ENCODE results near the gene PWP2. TPM values are rescaled to one million over a fixed set of nuclear protein-coding genes. Genes with fewer than 3 reads are reported as not detected.

Gene PWP2
- total and polyA plus RNA-seq, 10 of the 15 experiments (the other 5 are each of a cell fraction or from before 2014, with no cell fraction given) = 0.03 to 9.4 (median 2.0) TPM

DNA sequence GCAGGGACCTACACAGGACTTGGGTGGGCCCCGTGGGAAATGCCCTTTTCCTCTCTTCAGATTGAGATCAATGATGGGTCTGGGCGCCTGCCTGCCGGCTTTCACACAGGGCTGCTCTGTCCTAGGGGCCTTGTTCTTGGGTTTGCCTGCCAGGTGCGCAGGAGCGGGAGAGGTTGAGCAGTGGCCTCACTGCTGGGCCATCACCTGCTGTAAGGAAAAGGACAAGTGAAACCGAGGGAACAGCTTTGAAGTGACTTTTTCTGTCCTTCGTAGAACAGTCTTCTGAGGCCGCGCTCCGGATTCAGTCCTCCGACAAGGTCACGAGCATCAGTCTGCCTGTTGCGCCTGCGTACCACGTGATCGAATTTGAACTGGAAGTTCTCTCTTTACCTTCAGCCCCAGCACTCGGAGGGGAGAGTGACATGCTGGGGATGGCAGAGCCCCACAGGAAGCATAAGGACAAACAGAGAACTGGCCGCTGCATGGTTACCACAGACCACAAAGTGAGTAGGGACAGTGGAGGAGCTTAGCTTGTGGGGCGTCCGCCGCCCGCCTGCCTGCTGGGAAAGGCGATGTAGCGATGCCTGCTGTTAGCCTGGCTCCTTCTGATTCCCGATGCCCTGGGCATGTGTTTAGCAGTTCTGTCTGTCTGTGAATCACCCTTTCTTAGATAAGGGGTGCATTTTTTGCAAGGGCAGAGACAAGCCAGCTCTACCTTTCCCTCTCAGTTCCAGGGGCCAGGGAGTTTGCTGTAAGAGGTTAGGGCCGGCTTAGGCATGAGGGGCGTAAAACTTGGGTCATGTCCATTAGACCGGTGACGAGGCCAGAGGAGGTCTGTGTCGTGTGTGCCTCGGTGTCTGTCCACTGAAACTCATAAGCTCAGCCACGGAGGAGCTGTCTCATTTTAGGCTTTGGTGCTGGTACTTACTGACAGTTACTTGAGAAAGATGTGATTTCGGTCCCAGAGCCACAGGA is 19.5 kb upstream of the PWP2 start:
- H3K36me3 ChIP-seq (ENCODE audit: control insufficient read depth in 2 of 2, insufficient read depth in 2 of 2, low read length in 1 of 2) = peaks cover 29 to 46% of the 10 kb centered on the region in 2 experiments
- DNase-seq (ENCODE audit: low read depth, low spot score) = no peak
- peaks cover 5% of the 10 kb centered on the region; the same call in 1 of the 2 replicates for H4K20me1 ChIP-seq (ENCODE audit: control insufficient read depth, insufficient read depth)
- H3K79me2 ChIP-seq (ENCODE audit: control insufficient read depth, insufficient read depth, low read length) = no peaks in the 10 kb centered on the region
- ChIA-PET POLR2A (no interaction called here), RAD21 (ENCODE audit: unreplicated experiment) (no interaction called here), SMC1A (ENCODE audit: uncharacterized antibody, unreplicated experiment) (interaction anchor here (0.6 kb wide), 1 partner anchor 9 kb away, joined by 3 read pairs; no protein-coding TSS in a partner anchor), CTCF (no interaction called here)
- H2AFZ ChIP-seq (ENCODE audit: control insufficient read depth, low read depth, low read length) = no peak overlapping the region
- no peak for FAIRE-seq
- H3K27me3 ChIP-seq (replicated peaks in 1 of 2; ENCODE audit: control insufficient read depth in 2 of 2, insufficient read depth in 2 of 2, low read length in 1 of 2) = no peaks in the 10 kb centered on the region
- in situ Hi-C loops (cut with MboI) (no loop called here), intact Hi-C loops (cut with micrococcal nuclease; ENCODE audit: unreplicated experiment) (no loop called here)
- BruUV-seq (replicated peaks) = no TSS peak
- no peak for ATAC-seq
- no peaks in the 10 kb centered on the region for H3K4me1 ChIP-seq (ENCODE audit: control insufficient read depth, insufficient read depth, low read length)
- no peak overlapping the region for H3K9ac ChIP-seq (ENCODE audit: control insufficient read depth, insufficient read depth, low read length)
- H3K27ac ChIP-seq (ENCODE audit: control insufficient read depth, insufficient read depth) = no peak overlapping the region
- H3K4me3 ChIP-seq = no peak overlapping the region
- no peaks in the 10 kb centered on the region for H3K9me3 ChIP-seq (replicated peaks; ENCODE audit: control insufficient read depth, insufficient read depth, low read length)
- WGBS (ENCODE audit: insufficient coverage, insufficient replicate concordance, low lambda C conversion rate, missing lambda C conversion rate) = 91% methylated on average over 33 of the region's 33 CpGs
- no peak overlapping the region for H3K4me2 ChIP-seq (ENCODE audit: control insufficient read depth, insufficient read depth)
- no peak for TF ChIP-seq STAT1 (conservative IDR thresholded peaks at IDR 0.05)
- TF ChIP-seq NFXL1 (IDR thresholded peaks at IDR 0.05; ENCODE audit: borderline replicate concordance) = no peak
- no peak for TF ChIP-seq POLR2AphosphoS5 (IDR thresholded peaks at IDR 0.05; ENCODE audit: low read length)
- no peak for TF ChIP-seq BRCA1 (IDR thresholded peaks at IDR 0.05; ENCODE audit: low read depth, low read length)
- no peak for TF ChIP-seq USF2 (IDR thresholded peaks at IDR 0.05; ENCODE audit: borderline replicate concordance, low read depth, low read length)
- TF ChIP-seq BHLHE40 (IDR thresholded peaks at IDR 0.05; ENCODE audit: borderline replicate concordance in 1 of 2, low read depth in 2 of 2, low read length in 1 of 2) = no peak
- TF ChIP-seq TBL1XR1 (IDR thresholded peaks at IDR 0.05; ENCODE audit: low read depth, low read length) = no peak
- TF ChIP-seq KAT2A (conservative IDR thresholded peaks at IDR 0.05; ENCODE audit: control insufficient read depth, low read depth, low read length) = no peak
- TF ChIP-seq, protein P1, sequence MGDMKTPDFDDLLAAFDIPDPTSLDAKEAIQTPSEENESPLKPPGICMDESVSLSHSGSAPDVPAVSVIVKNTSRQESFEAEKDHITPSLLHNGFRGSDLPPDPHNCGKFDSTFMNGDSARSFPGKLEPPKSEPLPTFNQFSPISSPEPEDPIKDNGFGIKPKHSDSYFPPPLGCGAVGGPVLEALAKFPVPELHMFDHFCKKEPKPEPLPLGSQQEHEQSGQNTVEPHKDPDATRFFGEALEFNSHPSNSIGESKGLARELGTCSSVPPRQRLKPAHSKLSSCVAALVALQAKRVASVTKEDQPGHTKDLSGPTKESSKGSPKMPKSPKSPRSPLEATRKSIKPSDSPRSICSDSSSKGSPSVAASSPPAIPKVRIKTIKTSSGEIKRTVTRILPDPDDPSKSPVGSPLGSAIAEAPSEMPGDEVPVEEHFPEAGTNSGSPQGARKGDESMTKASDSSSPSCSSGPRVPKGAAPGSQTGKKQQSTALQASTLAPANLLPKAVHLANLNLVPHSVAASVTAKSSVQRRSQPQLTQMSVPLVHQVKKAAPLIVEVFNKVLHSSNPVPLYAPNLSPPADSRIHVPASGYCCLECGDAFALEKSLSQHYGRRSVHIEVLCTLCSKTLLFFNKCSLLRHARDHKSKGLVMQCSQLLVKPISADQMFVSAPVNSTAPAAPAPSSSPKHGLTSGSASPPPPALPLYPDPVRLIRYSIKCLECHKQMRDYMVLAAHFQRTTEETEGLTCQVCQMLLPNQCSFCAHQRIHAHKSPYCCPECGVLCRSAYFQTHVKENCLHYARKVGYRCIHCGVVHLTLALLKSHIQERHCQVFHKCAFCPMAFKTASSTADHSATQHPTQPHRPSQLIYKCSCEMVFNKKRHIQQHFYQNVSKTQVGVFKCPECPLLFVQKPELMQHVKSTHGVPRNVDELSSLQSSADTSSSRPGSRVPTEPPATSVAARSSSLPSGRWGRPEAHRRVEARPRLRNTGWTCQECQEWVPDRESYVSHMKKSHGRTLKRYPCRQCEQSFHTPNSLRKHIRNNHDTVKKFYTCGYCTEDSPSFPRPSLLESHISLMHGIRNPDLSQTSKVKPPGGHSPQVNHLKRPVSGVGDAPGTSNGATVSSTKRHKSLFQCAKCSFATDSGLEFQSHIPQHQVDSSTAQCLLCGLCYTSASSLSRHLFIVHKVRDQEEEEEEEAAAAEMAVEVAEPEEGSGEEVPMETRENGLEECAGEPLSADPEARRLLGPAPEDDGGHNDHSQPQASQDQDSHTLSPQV (IDR thresholded peaks at IDR 0.05) = no peak
- TF ChIP-seq CEBPB (IDR thresholded peaks at IDR 0.05; ENCODE audit: borderline replicate concordance in 1 of 2, low read depth in 2 of 2, low read length in 2 of 2) = no peak
- TF ChIP-seq POLR2AphosphoS2 (IDR thresholded peaks at IDR 0.05; ENCODE audit: low read depth, low read length) = no peak
- no peak for TF ChIP-seq SUPT20H (IDR thresholded peaks at IDR 0.05; ENCODE audit: borderline replicate concordance, control insufficient read depth, low read depth, low read length)
- TF ChIP-seq, protein P2, sequence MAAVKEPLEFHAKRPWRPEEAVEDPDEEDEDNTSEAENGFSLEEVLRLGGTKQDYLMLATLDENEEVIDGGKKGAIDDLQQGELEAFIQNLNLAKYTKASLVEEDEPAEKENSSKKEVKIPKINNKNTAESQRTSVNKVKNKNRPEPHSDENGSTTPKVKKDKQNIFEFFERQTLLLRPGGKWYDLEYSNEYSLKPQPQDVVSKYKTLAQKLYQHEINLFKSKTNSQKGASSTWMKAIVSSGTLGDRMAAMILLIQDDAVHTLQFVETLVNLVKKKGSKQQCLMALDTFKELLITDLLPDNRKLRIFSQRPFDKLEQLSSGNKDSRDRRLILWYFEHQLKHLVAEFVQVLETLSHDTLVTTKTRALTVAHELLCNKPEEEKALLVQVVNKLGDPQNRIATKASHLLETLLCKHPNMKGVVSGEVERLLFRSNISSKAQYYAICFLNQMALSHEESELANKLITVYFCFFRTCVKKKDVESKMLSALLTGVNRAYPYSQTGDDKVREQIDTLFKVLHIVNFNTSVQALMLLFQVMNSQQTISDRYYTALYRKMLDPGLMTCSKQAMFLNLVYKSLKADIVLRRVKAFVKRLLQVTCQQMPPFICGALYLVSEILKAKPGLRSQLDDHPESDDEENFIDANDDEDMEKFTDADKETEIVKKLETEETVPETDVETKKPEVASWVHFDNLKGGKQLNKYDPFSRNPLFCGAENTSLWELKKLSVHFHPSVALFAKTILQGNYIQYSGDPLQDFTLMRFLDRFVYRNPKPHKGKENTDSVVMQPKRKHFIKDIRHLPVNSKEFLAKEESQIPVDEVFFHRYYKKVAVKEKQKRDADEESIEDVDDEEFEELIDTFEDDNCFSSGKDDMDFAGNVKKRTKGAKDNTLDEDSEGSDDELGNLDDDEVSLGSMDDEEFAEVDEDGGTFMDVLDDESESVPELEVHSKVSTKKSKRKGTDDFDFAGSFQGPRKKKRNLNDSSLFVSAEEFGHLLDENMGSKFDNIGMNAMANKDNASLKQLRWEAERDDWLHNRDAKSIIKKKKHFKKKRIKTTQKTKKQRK (IDR thresholded peaks at IDR 0.05; ENCODE audit: low read depth, low read length) = no peak
